GM18907 (cell line): Measurements from ENCODE around the gene ELK3.

Source experiments
- ATAC-seq: cut with Tn5 transposase; IDR thresholded peaks from one replicate; pipeline ENCODE4 v1.9.1; 2021; ENCODE audit warnings: mild to moderate bottlenecking, moderate library complexity; ENCODE audit not compliant: unreplicated experiment

ELK3 gene

DNA sequence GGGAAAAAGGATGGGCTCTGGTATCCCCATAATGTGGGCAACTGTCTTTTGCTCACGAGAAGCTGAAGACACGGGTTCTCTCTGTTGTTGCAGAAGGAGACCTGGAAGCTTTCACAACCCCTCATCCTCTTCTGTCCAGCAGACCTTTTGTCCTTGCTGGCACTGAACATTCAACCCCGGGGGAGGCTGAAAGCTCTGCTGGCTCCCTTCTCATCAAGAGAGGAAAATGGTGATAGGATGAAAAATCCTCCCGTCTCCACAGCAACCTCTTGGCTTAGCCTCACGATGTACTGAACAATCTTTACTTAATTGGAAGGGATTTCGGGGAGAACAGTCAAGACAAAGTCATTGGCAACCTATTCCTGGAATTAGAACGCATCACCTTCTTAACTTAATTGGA lies 39.0 kb downstream of the ELK3 start:
- ATAC-seq: no peak

DNA sequence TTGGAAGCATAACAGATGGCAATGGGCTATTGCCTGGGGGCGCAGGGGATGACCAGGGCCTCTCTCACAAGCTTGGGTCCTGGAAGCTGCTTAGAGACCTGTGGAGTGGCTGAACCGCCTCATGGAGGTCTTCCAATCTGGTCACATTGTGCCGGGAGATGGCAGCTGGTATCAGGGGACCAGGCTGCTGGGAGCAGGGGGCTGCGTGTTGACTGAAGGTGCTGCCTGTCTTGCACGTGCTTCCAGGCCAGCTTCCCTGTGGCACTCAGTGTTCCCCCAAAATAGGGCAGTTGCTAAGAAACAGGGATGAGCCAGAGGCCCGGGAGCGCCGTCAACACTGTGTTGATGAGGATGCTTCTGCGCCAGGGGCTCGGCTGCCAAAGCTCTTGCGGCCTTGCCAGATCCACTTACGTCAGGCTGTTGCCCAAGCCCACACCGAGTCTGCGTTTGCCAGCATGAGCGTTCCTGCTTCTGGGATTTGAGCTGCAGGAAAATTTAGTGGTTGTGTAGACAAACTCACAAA lies 39.8 kb downstream of the ELK3 start:
- ATAC-seq: no peak

DNA sequence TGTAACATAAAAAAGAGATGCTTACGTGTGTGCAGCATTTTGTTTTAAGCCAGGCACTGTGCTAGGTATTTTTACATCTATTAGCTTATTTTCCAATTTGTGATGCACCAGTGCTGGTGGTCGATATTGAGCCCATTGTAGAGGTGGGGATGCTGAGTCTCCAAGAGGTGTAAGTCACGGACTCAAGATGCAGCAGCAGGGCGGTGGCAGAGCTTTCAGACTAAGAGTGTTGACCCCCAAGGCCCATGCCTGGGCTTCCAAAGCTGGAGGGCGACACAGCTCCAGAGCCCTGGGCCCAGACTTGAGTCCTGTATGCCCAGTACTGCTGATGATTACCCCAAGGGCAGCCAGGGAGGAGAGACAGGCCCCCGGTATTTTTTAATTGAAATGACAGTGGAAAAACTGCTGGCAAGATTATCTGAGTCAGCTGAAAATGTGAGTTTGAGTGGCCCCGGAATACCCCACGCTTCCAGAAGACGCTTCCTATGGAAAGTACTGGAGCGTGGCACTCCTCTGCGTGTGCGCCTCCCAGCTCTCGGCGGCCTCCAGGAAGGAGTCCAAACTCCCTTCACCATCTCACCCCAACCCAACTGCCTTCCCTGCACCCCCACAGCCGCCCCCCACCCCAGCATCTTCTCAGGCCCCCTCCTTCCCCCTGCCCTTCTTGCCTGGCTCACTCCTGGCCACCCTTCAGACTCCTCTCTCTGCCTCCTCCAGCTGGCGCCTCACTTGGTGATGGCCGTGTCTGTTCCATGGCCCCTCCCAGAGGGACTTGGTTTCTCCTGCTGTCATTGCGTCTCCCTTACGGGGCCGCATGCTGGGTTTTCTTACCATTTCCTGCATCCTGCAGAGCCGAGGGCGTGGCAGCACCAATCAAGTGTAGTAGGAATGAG lies 40.7 kb downstream of the ELK3 start:
- no peak for ATAC-seq

DNA sequence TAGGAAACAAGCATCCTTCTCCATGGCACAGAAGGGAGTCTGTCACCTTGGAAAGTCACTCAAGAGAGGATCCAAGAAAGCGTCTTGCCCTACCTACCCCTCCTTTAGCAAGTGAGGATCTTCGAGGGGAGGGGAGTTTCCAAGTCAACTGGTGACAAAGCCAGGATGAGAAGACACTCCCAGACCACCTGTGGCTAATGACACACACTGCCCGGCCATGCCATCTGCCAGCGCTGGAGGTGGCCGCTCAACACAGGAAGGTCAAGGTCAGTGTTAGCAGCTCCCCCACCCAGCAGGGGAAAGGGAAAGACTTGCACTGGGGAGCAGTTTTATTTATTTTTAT lies 41.3 kb downstream of the ELK3 start:
- no peak for ATAC-seq

DNA sequence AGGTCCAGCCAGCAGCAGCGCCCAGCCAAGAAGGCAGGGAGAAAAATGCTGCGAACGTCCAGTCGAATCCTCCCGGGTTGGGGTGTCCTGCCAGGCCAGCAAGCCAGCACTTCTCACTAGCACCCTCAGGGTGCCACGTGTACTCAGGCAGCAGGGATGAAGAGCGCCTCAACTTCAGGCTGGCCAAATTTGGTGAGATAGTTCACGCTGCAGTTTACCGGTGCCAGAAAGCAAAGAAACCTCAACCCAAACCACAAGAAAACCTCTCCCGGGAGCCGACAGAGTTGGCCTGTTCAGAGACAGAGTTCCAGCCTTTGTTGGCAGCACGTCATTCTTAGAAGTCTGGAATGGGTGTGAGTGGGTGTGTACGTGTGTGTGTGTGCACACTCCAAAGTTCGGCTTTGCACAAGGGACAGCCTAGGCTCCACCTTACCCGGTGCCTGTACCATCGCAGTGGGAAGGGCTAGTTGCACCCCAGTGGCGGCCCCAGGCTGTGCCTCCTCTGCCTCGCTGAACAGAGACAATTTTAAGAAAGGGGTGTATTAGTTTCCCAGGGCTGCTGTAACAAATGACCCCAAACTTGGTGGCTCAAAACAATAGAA lies 42.1 kb downstream of the ELK3 start:
- ATAC-seq: no peak

DNA sequence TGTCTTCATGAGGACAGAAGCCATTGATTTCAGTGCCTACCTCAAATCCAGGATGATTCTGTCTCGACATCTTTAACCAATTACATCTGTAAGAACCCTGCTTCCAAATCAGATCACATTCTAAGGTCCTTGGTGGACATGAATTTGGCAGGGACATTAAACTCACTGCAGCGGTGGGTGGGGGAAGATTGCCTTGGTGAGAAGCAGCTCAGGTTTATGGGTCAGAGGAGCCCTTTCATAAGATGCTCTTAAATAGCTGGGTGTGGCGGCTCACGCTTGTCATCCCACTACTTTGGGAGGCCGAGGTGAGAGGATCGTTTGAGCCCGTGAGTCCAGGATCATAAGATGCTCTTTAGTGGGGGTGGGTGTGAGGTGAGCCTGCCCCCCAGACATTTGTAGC lies 42.9 kb downstream of the ELK3 start:
- ATAC-seq: no peak

DNA sequence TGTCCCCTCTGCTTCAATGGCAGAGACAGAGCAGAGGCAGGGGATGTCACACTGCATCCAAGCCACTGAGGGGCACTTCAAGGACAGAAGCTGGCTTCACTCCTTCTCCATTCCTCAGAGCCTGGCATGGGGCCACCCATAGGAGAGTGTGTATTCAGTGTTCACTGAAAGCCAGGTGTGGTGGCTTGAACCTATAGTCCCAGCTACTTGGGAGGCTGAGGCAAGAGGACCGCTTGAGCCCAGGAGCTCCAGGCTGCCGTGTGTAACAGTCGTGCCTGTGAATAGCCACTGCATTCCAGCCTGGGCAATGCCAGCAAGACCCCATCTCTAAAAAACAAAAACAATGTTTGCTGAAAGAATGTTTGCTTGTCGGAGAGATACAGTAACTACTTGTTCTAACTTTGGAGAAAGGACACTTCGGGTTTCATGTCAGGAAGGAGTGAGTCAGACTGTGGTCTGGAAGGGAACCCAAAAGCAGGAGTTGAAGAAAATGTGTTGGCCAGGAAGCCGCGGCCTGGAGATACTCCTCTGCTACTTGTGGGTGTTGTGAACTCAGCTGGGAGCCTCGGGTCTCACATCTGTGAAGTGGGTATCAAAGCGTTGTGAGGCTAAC lies 43.4 kb downstream of the ELK3 start:
- ATAC-seq: no peak

DNA sequence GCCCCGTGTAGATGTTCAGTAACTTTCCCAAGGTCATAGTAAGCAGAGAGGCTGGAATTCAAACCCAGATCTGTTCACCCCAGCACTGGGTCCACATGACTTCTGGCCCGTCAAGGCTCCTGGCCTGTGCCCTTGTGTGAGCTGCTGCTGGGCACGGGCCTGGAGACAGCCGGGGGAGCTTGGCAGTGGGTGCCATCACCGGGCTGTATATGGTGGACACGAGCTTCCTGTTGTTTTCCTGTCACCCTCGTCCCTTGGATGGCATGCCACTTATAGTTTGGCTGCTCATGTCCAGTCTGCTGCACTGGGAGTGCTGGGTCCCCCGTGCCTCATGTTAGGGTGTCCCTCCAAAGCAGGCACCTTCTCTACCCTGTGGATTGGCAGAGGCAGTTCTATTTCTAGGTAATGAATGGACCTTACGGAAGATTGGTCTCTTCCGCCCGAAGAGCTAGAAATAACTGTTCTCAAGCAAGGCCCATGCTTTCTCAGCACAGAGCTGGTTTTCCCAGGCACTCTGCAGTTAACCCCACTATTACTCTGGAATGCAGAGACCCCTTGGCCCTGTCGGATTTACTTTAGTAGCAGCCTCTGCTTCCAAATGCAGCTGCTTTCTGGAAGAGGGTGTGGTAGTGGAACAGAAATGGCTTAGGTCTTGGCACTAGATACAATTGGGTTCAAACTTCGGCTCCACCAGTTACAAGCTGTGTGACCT lies 44.3 kb downstream of the ELK3 start:
- ATAC-seq: no peak

DNA sequence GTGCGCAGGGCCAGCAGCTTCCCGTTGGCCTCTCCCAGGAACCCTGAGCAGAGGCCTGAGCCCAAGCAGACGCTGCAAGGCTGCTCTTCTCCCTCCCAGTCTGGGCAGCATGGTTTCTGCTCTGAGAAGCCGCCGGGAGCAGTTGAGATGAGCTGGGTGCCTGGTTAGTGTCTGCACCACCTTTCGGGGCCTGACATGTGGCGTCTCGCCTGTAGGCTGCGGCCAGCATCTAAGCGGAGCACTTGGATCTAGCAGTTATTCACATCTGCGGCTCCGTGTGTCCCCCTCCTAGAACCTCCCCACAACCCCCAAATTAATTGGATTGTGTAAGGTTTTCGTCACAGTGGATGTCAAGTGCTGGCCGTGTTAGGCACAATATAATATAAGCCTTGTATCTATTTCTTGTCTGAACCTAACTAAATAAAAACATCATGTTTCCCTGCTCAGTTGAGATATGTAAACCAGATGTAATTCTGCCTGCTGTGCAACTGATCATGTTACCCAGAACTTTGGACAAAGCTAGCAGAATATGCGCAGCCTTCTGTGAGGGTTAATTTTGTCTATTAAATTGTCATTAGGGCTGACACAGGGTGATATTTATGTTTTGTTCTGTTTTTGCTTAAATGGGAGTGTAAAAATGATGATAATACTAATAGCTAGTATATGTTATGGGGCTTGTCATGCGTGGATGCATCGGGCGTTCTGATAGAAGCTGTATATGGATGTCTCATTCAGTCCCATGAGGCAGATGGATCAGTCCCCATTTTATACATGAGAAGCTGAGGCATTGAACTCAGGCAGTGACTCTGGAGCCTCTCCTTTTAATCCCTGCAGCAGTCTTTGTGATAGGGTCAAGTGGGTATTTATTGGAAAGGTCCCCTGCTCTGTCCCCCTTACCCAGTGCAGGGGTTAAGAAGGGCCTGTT lies 45.8 kb downstream of the ELK3 start:
- no peak for ATAC-seq

DNA sequence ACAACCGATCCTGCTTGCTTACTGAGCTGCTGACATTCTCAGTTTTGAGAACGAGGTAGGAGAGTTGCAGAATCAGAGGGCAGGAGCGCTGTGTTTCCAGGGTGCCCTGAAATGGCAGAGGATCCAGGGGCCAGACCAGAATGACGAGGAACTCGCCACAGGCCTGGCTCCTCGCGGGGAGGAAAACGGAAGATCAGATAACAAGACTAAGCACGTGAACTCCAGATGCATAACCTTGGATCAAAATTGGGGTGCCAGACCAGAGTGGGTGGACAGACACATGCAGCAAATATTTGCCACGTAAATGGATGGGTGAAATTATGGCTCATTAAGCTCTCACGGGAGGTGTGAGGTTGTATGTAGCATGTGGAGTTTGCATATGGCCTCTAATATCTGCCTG lies 46.5 kb downstream of the ELK3 start:
- ATAC-seq: no peak

DNA sequence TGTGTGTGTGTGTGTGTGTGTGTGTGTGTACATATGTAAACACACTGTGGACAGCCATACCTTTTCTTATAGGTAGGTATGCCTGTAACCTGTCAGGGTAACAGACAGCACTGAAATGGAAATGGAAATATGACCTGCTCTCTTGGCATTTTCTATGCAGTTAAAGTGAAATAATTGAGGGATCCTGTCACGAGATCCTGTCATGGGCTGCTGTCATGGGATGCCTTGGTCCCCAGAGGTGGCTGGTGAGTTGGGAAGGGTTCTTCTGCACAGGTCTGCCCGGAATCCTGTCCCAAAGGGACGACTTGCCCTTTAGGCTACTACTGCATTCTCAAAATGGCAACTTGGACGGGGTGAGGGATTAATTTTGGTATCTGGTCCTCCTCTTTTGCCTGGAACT lies 47.3 kb downstream of the ELK3 start:
- ATAC-seq: no peak

DNA sequence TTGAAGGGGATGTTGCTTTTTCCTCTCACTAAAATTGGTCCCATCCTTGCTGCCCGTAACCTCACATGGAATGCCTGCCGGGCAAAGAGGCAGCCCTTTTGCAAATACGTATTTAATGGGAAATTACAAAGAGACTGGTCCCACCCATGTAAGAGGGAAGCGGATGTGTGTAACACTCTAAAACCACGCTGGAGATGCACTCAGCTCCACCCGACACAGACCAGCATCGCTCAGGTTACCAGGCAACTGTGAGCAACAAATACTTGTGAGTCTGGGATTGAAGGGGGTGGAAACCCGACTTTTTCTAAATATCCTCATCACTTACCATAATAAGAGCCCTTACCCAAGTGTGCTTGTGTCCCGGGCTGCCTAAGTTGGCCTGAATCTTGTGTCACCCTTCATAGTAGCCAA lies 47.7 kb downstream of the ELK3 start:
- no peak for ATAC-seq

DNA sequence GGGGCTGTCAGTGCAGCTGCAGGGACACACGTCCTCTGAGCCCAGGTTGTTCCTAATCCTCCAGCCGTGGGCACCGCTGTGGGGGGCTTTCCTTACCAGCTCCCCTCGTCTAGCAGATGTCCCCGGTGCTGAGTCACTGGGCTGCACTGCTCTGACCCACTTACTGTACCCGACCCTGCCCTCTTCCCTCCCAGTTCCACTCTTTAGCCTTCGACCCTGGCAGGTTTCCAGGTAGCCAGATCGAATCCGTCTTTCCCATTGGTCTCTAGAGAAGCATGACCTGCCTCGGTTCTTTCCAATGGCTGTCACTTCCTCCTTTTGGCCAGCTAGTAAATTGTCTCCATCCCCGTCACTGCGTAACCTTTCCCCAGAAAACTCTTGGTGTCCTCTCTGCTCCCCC lies 48.4 kb downstream of the ELK3 start:
- no peak for ATAC-seq

DNA sequence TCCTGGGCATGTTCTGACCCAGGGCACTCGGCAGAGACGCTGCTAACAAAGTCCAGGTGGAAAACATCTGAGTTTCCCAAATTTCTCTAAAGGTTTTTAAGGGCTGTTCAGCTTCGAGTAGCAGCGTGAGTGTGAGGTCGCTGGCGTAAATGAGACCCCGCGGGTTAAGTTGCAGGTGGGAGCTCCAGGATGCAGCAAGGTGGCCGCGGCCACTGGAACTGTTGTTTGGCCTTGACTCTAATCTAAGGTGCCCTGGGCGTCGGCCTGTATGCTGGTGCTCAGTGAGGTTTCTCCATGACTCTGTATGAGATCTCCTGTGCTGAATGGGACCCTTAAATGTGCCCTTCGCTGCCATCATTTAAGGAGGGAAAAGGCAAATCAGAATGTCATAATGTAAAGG lies 50.7 kb downstream of the ELK3 start:
- ATAC-seq: no peak

DNA sequence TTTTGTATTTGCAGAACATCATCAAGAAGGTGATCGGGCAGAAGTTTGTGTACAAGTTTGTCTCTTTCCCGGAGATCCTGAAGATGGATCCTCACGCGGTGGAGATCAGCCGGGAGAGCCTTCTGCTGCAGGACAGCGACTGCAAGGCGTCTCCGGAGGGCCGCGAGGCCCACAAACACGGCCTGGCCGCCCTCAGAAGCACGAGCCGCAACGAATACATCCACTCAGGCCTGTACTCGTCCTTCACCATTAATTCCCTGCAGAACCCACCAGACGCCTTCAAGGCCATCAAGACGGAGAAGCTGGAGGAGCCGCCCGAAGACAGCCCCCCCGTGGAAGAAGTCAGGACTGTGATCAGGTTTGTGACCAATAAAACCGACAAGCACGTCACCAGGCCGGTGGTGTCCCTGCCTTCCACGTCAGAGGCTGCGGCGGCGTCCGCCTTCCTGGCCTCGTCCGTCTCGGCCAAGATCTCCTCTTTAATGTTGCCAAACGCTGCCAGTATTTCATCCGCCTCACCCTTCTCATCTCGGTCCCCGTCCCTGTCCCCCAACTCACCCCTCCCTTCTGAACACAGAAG lies 52.8 kb downstream of the ELK3 start:
- ATAC-seq: no peak

DNA sequence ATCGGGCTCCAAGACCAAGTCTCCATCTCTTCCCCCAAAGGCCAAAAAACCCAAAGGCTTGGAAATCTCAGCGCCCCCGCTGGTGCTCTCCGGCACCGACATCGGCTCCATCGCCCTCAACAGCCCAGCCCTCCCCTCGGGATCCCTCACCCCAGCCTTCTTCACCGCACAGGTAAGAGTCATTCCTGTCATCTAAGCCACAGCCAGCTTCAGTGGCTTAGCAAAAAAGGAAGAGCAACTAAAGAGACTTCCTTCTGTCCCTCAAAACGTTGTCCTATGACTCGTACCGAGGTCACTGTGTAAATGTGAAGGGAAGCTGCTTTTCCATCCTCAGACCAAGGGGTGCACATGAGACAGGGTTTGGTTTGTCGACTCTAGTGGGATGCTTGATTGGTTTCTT lies 53.4 kb downstream of the ELK3 start:
- no peak for ATAC-seq

DNA sequence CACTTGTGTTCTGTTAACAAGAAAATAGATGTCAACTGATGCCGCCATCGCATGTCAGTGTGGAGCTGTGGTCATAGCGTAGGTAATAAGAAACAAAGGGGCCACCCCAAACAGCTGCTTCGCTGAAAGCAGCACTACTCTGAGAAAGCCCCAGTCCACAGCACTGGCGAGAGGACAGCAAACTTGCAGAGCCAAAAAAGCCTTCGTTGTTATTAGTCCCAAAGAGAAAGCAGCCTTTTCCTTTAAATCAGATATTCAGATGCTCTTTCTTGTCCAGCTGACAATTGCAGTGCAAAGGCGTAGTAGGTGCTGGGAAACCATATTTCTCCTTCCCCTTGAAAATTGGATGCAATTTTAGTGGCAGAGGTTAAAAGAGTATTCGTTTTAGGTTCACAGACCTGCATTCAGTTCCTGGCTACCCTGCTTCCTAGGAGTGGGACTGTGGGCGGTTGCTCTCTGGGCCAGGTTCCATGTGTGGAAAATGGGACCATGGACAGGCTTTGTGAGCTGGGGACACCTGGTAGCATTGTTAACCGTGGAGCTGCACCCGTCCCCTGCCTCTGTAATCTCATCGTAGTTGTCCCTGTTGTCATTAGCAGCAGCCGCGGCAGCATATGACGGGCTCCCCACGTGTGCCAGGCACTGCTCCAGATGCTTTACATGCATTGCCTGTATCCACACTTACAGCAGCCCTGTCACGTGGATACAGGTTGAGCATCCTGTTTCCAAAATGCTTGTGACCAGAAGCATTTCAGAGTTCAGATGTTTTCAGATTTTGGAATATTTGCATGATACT lies 54.2 kb downstream of the ELK3 start:
- ATAC-seq: no peak

DNA sequence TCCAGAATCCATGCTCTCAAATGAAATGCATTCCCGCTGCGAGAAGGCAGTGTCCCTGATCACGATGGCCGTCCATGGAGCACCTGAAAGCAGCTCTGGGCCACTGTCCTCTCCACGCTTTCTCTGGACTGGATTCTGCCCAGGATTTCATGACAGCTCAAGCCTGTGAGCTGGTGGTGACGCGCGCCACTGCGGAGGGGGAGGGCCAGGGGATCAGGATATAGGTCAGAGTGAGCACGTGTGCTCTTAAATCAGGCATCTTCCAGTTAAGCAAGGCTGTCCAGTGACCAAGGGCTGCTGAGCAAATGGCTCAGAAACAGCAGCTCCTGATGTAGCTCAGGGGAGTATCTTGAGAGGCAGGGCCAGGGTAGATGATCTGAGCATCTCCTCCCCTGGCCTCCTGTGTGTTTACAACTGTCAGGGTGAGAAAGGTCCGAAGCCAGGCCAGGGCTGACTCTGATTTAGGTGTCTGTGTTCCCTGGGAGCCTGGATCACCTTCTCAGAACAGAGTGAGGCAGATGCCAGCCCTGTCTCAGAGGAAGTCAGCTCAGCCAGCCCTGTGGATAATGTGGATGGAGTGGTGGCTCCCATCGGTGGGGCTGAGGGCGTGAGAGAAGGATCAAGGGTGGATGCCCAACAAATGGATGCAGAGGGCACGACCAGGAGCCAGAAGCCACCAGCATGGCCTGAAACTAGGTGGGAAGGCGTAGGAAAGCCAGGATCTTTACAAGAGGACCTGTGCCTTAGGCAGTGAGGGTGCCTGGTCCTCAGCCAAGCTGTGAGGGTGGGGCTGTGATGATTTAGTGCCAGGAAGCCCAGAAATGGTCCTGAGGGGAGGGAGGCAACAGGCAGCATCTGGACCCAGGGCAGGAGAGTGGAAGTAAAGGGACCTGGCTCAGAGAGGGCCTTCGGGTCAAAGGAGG lies 55.3 kb downstream of the ELK3 start:
- no peak for ATAC-seq
